Gastroesophageal sphincter (tissue), 4 donors: ENCODE measurements around the gene BFSP1. TPM values are rescaled to one million over a fixed set of nuclear protein-coding genes. Genes with fewer than 3 reads are reported as not detected.

Experiments used
- ATAC-seq: fragments of 150-250 bp; one replicate; pipeline ENCODE4 v1.9.1; 2016; ENCODE audit warnings: mild to moderate bottlenecking, moderate library complexity
- H3K27ac ChIP-seq, 4 donors: fragments of 200-600 bp; sonication (generic) in 3 of 4; 1 replicate in 3 of 4; 2 replicates in 1 of 4; pipeline ENCODE4 v1.5.1; 2016 to 2019
- H3K27me3 ChIP-seq: fragments of 200-600 bp; sonication (generic); one replicate; pipeline ENCODE4 v1.5.1; 2019
- H3K36me3 ChIP-seq, 2 donors: fragments of 200-600 bp; sonication (generic); one replicate each; pipeline ENCODE4 v1.5.1; 2019; ENCODE audit warnings: control low read depth in 1 of 2
- H3K4me1 ChIP-seq, 3 donors: fragments of 200-600 bp; sonication (generic); 1 replicate in 2 of 3; 2 replicates in 1 of 3; pipeline ENCODE4 v1.5.1; 2016 to 2019; ENCODE audit warnings: control low read depth in 2 of 3
- H3K4me3 ChIP-seq, 2 donors: fragments of 200-600 bp; sonication (generic); one replicate each; pipeline ENCODE4 v1.5.1; 2019; ENCODE audit warnings: mild to moderate bottlenecking in 1 of 2, moderate library complexity in 1 of 2
- H3K9me3 ChIP-seq, 3 donors: fragments of 200-600 bp; sonication (generic); one replicate each; pipeline ENCODE4 v1.5.1; 2017 to 2019; ENCODE audit warnings: control low read depth in 2 of 3
- CTCF ChIP-seq, 4 experiments: fragments of 200-600 bp in 2 of 4; fragments of 450-650 bp in 2 of 4; sonication (generic) in 1 of 4; IDR thresholded peaks; one replicate each; pipeline ENCODE4 v1.5.1; 2017 to 2019; ENCODE audit warnings: antibody characterized with exemption in 4 of 4, mild to moderate bottlenecking in 2 of 4, moderate library complexity in 2 of 4
- EP300 ChIP-seq: sonication (generic); formaldehyde crosslinking; IDR thresholded peaks from one replicate; pipeline ENCODE4 v1.6.1; 2017; ENCODE audit warnings: antibody characterized with exemption, mild to moderate bottlenecking
- POLR2A ChIP-seq, 2 donors: fragments of 450-650 bp; IDR thresholded peaks; one replicate each; pipeline ENCODE4 v1.6.1; 2017; ENCODE audit warnings: antibody characterized with exemption in 2 of 2, mild to moderate bottlenecking in 2 of 2, moderate library complexity in 1 of 2
- POLR2AphosphoS5 ChIP-seq: sonication (generic); formaldehyde crosslinking; IDR thresholded peaks from one replicate; pipeline ENCODE4 v1.6.1; 2017; ENCODE audit warnings: antibody characterized with exemption
- WGBS, 2 donors: methylation state at CpG; one replicate each; pipeline ENCODE4 v1.1.5; 2018; ENCODE audit warnings: low coverage in 1 of 2; 5-methylcytosine and 5-hydroxymethylcytosine counted together
- total RNA-seq, 4 donors: library from RNA; depleted of rRNA; stranded (reverse); fragments of >200 nt; gene quantifications; one replicate each; pipeline ENCODE4 v1.1.0, GENCODE V29; 2016

The BFSP1 gene
- total RNA-seq, 4 donors from 2014 or later: 2.0 to 5.9 (median 5.0) TPM

- H3K27me3 ChIP-seq: no peaks in the 10 kb centered on the region
- H3K27ac ChIP-seq: no peak overlapping the region
- ATAC-seq: no peak
- 87% methylated on average over 15 of the region's 18 CpGs; no CpG with 5 or more reads in 1 of the 2 donors for WGBS, 2 donors
- TF ChIP-seq POLR2AphosphoS5 (no peak), CTCF (IDR thresholded peaks at IDR 0.05) (no peak), EP300 (no peak), POLR2A (IDR thresholded peaks at IDR 0.05) (no peak)
- H3K4me1 ChIP-seq: peaks cover 0 to 15% (median 3%) of the 10 kb centered on the region in 3 donors
- H3K36me3 ChIP-seq: no peaks in the 10 kb centered on the region
- no peak overlapping the region for H3K4me3 ChIP-seq
- no peaks in the 10 kb centered on the region for H3K9me3 ChIP-seq
Observed at GRCh38 chr20:17508756-17509155, 22.4 kb downstream of the BFSP1 start.

DNA sequence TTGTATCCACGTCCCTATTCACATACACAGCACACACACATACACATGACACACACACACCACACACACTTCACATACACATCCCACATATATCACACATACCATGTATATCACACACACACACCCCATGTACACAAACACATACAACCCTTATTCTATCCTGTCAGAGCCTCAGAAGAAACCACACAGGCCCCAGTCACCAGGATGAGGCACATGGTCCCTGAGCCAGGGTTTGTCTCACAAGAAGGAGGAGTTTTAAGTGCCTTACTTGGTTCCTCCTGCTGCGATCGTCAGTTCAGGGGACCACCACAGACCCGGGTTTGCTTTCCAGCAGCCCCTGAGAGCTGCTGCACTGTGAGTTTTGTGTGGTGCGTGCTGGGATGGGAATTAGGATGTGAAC is 23.6 kb downstream of the BFSP1 start:
- WGBS, 2 donors: 89 to 91% methylated on average over 1 of the region's 5 CpGs
- H3K27ac ChIP-seq: no peak overlapping the region
- peaks cover 0 to 15% (median 3%) of the 10 kb centered on the region in 3 donors for H3K4me1 ChIP-seq
- H3K27me3 ChIP-seq: no peaks in the 10 kb centered on the region
- TF ChIP-seq CTCF (IDR thresholded peaks at IDR 0.05) (no peak), EP300 (no peak), POLR2A (IDR thresholded peaks at IDR 0.05) (no peak)
- H3K36me3 ChIP-seq: no peaks in the 10 kb centered on the region
- no peak for ATAC-seq
- no peak overlapping the region for H3K4me3 ChIP-seq
- no peaks in the 10 kb centered on the region for H3K9me3 ChIP-seq

- Histone ChIP-seq H3K27me3 (no peaks in the 10 kb centered on the region), H3K4me3 (no peak overlapping the region), H3K36me3 (no peaks in the 10 kb centered on the region), H3K4me1 (peaks cover 0 to 15% (median 3%) of the 10 kb centered on the region in 3 donors), H3K9me3 (no peaks in the 10 kb centered on the region), H3K27ac (no peak overlapping the region)
- WGBS, 2 donors: 94 to 100% methylated on average over 1 to 2 of the region's 2 CpGs
- TF ChIP-seq POLR2A (IDR thresholded peaks at IDR 0.05): no peak
- no peak for ATAC-seq
Observed at GRCh38 chr20:17507032-17507431, 24.1 kb downstream of the BFSP1 start.

DNA sequence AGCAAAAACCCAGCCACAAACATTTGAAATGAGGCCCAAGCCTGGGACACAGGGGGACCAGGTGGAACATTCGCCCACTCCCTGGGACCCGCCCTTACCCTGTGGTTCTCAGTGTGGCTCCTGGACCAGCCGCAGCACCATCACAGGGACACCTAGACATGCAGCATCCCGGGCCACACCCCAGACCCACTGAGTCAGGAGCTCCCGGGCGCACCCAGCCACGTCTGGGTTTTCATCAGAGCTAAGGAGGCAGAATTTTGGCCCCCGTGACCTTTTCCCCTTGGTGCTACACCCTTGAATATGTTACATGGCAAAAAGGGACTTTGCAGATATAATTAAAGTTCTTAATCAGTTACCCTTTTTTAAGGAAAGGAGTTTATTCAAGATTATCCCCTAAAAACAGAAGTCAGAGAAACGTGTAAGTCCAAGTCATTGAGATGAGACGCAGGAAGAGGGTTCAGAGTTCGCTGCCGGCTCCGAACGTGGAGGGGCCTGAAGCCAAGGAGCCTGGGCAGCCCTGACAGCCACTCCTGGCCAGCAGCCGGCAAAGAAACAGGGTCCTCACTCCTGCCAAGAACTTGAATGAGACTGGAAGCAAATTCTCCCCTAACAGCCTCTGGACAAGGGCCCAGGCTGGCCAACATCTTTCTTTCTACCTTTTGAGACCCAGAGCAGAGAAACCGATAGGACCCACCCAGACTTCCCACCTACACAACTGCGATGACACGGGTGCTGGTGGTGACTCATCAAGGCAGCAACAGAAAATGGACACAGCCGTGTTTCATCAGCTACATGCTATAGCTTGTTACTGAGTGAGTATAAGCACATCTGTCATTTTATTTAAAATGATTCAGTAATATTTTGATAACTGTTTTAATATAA is 25.3 kb downstream of the BFSP1 start:
- Histone ChIP-seq H3K27me3 (no peaks in the 10 kb centered on the region), H3K4me3 (peak overlapping the region in 1 of 2 donors; percentile 56), H3K27ac (peak overlapping the region in 2 of 4 donors; percentile 62 to 70), H3K4me1 (peaks cover 0 to 15% (median 3%) of the 10 kb centered on the region in 3 donors), H3K9me3 (no peaks in the 10 kb centered on the region), H3K36me3 (no peaks in the 10 kb centered on the region)
- peak; percentile 13 for ATAC-seq
- 61 to 67% methylated on average over 5 to 12 of the region's 19 CpGs for WGBS, 2 donors
- TF ChIP-seq POLR2A (IDR thresholded peaks at IDR 0.05) (no peak), EP300 (no peak), CTCF (IDR thresholded peaks at IDR 0.05) (no peak), POLR2AphosphoS5 (no peak)

DNA sequence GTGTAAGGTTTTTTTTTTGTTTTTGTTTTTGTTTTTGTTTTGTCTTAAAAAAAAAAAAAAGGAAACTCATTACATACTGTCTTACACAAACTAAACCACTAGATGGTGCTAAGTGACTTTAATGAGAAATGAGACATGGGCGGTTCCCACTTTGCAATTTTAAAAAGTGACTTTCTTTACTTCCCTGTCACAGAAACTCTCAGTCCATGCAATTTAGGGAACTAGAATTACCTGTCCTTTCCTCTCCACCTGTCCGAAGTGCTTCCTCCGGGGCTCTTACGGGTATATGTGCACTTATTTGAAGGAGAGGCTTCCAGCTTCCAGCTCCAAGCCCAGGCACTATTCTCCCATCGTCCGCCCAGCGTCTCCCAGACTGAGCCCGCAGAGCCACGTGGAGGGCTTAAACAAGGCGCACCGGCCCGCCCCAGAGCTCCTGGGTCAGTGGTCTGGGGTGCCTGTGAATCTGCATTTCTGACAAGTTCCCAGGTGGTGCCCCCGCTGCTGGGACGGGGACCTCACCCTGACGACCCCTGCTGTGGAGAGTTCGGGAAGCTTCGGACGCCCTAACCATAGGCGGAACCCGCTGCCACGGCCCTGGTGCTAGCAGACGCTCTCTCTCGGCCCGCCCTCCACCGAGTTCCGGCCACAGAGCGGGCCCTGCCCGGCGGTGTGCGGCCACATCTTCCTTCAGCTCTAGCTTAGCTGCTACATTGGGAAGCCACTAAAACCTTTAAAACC is 26.1 kb downstream of the BFSP1 start:
- no peaks in the 10 kb centered on the region for H3K36me3 ChIP-seq
- H3K27ac ChIP-seq: peak overlapping the region in 3 of 4 donors; percentile 9 to 70 (median 62)

More for the DNA sequence above, 26.1 kb downstream of the BFSP1 start:
- Histone ChIP-seq H3K9me3 (no peaks in the 10 kb centered on the region), H3K4me3 (peak overlapping the region; percentile 45 to 56), H3K4me1 (peaks cover 0 to 15% (median 3%) of the 10 kb centered on the region in 3 donors), H3K27me3 (no peaks in the 10 kb centered on the region)
- TF ChIP-seq CTCF (IDR thresholded peaks at IDR 0.05): peak in 3 of 4 experiments; percentile 67 to 81 (median 74)
- TF ChIP-seq POLR2A (IDR thresholded peaks at IDR 0.05): no peak
- 0 to 3% methylated on average over 4 to 8 of the region's 30 CpGs for WGBS, 2 donors
- ATAC-seq: peak; percentile 79
